GM18498 (cell line): ENCODE data around the gene VSTM2B.

ENCODE experiments used
- ATAC-seq: cut with Tn5 transposase; IDR thresholded peaks from one replicate; pipeline ENCODE4 v1.9.1; 2021; ENCODE audit warnings: mild to moderate bottlenecking, moderate library complexity; ENCODE audit not compliant: unreplicated experiment

VSTM2B gene

GRCh38 chr19:29563486-29564101 is 37.8 kb downstream of the VSTM2B start:
- ATAC-seq, result no peak

GRCh38 chr19:29564574-29565005 is 38.8 kb downstream of the VSTM2B start:
- no peak for ATAC-seq

GRCh38 chr19:29565171-29565570 is 39.4 kb downstream of the VSTM2B start:
- no peak for ATAC-seq

GRCh38 chr19:29566496-29567054 is 40.8 kb downstream of the VSTM2B start:
- ATAC-seq, result no peak

- no peak for ATAC-seq
These were observed 41.6 kb downstream of the VSTM2B start for GRCh38 chr19:29567366-29567915.

- no peak for ATAC-seq
These were observed 42.5 kb downstream of the VSTM2B start for GRCh38 chr19:29568036-29569025.

- ATAC-seq, result no peak
These were observed 43.5 kb downstream of the VSTM2B start for GRCh38 chr19:29569038-29569911.

GRCh38 chr19:29571181-29571580 is 45.4 kb downstream of the VSTM2B start:
- no peak for ATAC-seq

GRCh38 chr19:29573486-29573885 is 47.7 kb downstream of the VSTM2B start:
- ATAC-seq, result no peak

- ATAC-seq, result no peak
These were observed 48.7 kb downstream of the VSTM2B start for GRCh38 chr19:29574510-29574909.

- ATAC-seq, result no peak
These were observed 50.3 kb downstream of the VSTM2B start for GRCh38 chr19:29576046-29576606.

- ATAC-seq, result no peak
These were observed 51.2 kb downstream of the VSTM2B start for GRCh38 chr19:29576761-29577648.

- ATAC-seq, result no peak
These were observed 51.8 kb downstream of the VSTM2B start for GRCh38 chr19:29577649-29577963.

- ATAC-seq, result no peak
These were observed 52.6 kb downstream of the VSTM2B start for GRCh38 chr19:29578349-29578748.

GRCh38 chr19:29579308-29579910 is 53.6 kb downstream of the VSTM2B start:
- no peak for ATAC-seq

GRCh38 chr19:29581398-29581797 is 55.6 kb downstream of the VSTM2B start:
- ATAC-seq, result no peak

GRCh38 chr19:29583196-29583999 is 57.6 kb downstream of the VSTM2B start:
- no peak for ATAC-seq

- ATAC-seq, result no peak
These were observed 60.6 kb downstream of the VSTM2B start for GRCh38 chr19:29586401-29586800.
